SK-N-SH treated with all-trans-retinoic acid at 6 μM for 48 hours (cell line): ENCODE measurements around the gene SIGLEC6.

Experiments used
- BACH2 ChIP-seq: fragments of 250-450 bp; sonication (Bioruptor Pico); IDR thresholded peaks from 2 replicates; pipeline ENCODE4 v1.9.0; 2021; ENCODE audit warnings: mild to moderate bottlenecking, borderline replicate concordance
- ESRRG ChIP-seq: fragments of 250-450 bp; sonication (Bioruptor Pico); IDR thresholded peaks from 2 replicates; pipeline ENCODE4 v1.6.1; 2021; ENCODE audit warnings: mild to moderate bottlenecking
- ZFP3 ChIP-seq: fragments of 250-450 bp; sonication (Bioruptor Pico); IDR thresholded peaks from 2 replicates; pipeline ENCODE4 v1.5.0; 2020; ENCODE audit warnings: mild to moderate bottlenecking, moderate library complexity
- ZNF565 ChIP-seq: fragments of 450-650 bp; formaldehyde crosslinking; conservative IDR thresholded peaks from 2 replicates; pipeline ENCODE4 v1.5.0; 2020; ENCODE audit warnings: low read depth, mild to moderate bottlenecking, moderate library complexity
- ZNF70 ChIP-seq: fragments of 450-650 bp; formaldehyde crosslinking; IDR thresholded peaks from 2 replicates; pipeline ENCODE4 v1.5.0; 2020; ENCODE audit warnings: mild to moderate bottlenecking, moderate library complexity
- TF ChIP-seq, protein P1 (sequence below): fragments of 250-450 bp; sonication (Bioruptor Pico); IDR thresholded peaks from 2 replicates; pipeline ENCODE4 v1.5.0; 2020; ENCODE audit warnings: mild to moderate bottlenecking, moderate library complexity

GRCh38 chr19:51511353-51511752 is 20.1 kb downstream of the SIGLEC6 start:
- TF ChIP-seq BACH2 (CRISPR knock-in tag): no peak
- no peak for TF ChIP-seq ZFP3 (CRISPR knock-in tag)
- TF ChIP-seq ZNF70: no peak
- TF ChIP-seq ESRRG (CRISPR knock-in tag): no peak
- TF ChIP-seq, protein P1, sequence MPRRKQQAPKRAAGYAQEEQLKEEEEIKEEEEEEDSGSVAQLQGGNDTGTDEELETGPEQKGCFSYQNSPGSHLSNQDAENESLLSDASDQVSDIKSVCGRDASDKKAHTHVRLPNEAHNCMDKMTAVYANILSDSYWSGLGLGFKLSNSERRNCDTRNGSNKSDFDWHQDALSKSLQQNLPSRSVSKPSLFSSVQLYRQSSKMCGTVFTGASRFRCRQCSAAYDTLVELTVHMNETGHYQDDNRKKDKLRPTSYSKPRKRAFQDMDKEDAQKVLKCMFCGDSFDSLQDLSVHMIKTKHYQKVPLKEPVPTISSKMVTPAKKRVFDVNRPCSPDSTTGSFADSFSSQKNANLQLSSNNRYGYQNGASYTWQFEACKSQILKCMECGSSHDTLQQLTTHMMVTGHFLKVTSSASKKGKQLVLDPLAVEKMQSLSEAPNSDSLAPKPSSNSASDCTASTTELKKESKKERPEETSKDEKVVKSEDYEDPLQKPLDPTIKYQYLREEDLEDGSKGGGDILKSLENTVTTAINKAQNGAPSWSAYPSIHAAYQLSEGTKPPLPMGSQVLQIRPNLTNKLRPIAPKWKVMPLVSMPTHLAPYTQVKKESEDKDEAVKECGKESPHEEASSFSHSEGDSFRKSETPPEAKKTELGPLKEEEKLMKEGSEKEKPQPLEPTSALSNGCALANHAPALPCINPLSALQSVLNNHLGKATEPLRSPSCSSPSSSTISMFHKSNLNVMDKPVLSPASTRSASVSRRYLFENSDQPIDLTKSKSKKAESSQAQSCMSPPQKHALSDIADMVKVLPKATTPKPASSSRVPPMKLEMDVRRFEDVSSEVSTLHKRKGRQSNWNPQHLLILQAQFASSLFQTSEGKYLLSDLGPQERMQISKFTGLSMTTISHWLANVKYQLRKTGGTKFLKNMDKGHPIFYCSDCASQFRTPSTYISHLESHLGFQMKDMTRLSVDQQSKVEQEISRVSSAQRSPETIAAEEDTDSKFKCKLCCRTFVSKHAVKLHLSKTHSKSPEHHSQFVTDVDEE: no peak
- no peak for TF ChIP-seq ZNF565
